HG02798 (cell line): ENCODE measurements around the gene TMPRSS4.

Source experiments
- ATAC-seq: cut with Tn5 transposase; IDR thresholded peaks from one replicate; pipeline ENCODE4 v1.9.1; 2021; ENCODE audit warnings: mild to moderate bottlenecking; ENCODE audit not compliant: unreplicated experiment, poor library complexity

Gene TMPRSS4

GRCh38 chr11:118169300-118170140, 92.6 kb downstream of the TMPRSS4 start:
- no peak for ATAC-seq

GRCh38 chr11:118170231-118170630, 93.4 kb downstream of the TMPRSS4 start:
- ATAC-seq = no peak

- no peak for ATAC-seq
These were observed 94.0 kb downstream of the TMPRSS4 start for GRCh38 chr11:118170882-118171268.
